Endothelial cell of umbilical vein (primary cell): ENCODE results near the gene RABEP2. TPM values are rescaled to one million over a fixed set of nuclear protein-coding genes. Genes with fewer than 3 reads are reported as not detected.
"Not testable (repeated sequence)": the region's sequence is repeated elsewhere in the genome, so short reads cannot be mapped to it uniquely, and the experiment has no call there.

Experiments
- BruUV-seq: library from RNA; stranded (reverse); fragments of 400-500 nt; replicated peaks from 2 replicates; lab custom pipeline; 2021; lab: Mats Ljungman, UMichigan
- CTCF ChIA-PET: fragments of 300-600, 350-600 bp; sonication (Branson Sonifier 250); formaldehyde crosslinking; loops from one replicate; lab custom pipeline; 2021; ENCODE audit warnings: antibody characterized with exemption, inconsistent platforms; lab: Charles Lee
- POLR2A ChIA-PET: fragments of 300-600, 350-600 bp; sonication (Branson Sonifier 250); formaldehyde crosslinking; loops from one replicate; lab custom pipeline; 2021; ENCODE audit warnings: antibody characterized with exemption, inconsistent platforms; lab: Charles Lee
- DNase-seq: peaks from one replicate; pipeline ENCODE4 v3.0.0-alpha.2; 2011; ENCODE audit warnings: low read depth, low spot score
- FAIRE-seq: peaks from 2 replicates; lab custom pipeline; 2011; peaks lifted over from hg19 to GRCh38; lab: Jason Lieb, UNC
- H2AFZ ChIP-seq: 2 replicates; pipeline ENCODE4 v1.6.0; 2012; ENCODE audit warnings: low read depth, low read length, control low read depth, inconsistent platforms
- H3K27ac ChIP-seq: 2 replicates; pipeline ENCODE4 v1.5.1; 2011; ENCODE audit warnings: low read depth, mild to moderate bottlenecking, control low read depth, low read length, moderate library complexity; ENCODE audit not compliant: insufficient read depth
- H3K27me3 ChIP-seq, 2 experiments: 2 replicates each; pipeline versions ENCODE4 v1.6.0 to v1.6.1; 2011; ENCODE audit warnings: low read length in 2 of 2, mixed read lengths in 1 of 2; ENCODE audit not compliant: control insufficient read depth in 2 of 2, insufficient read depth in 2 of 2
- H3K36me3 ChIP-seq, 2 experiments: 2 replicates in 1 of 2; 3 replicates in 1 of 2; pipeline ENCODE4 v1.5.1; 2011; ENCODE audit warnings: low read length in 2 of 2, mild to moderate bottlenecking in 1 of 2, moderate library complexity in 1 of 2; ENCODE audit not compliant: control insufficient read depth in 2 of 2, insufficient read depth in 2 of 2; ENCODE audit errors: extremely low read depth in 1 of 2
- H3K4me1 ChIP-seq: 3 replicates; pipeline ENCODE4 v1.5.1; 2011; ENCODE audit warnings: mild to moderate bottlenecking, low read length; ENCODE audit not compliant: control insufficient read depth, insufficient read depth; ENCODE audit errors: extremely low read depth
- H3K4me2 ChIP-seq: 2 replicates; pipeline ENCODE4 v1.6.1; 2011; ENCODE audit warnings: low read length, control low read depth, mixed read lengths; ENCODE audit not compliant: insufficient read depth
- H3K4me3 ChIP-seq, 3 experiments: fragments of 200-600 bp in 1 of 3; sonication (generic), shearing (Covaris generic) in 1 of 3; replicated peaks in 1 of 3; 2 replicates each; pipeline ENCODE4 v1.5.1; 2011 to 2016; ENCODE audit warnings: control low read depth in 3 of 3, low read length in 3 of 3, mild to moderate bottlenecking in 2 of 3, inconsistent platforms in 1 of 3, low read depth in 1 of 3, moderate library complexity in 1 of 3; ENCODE audit not compliant: insufficient read depth in 1 of 3
- H3K79me2 ChIP-seq: 2 replicates; pipeline ENCODE4 v1.6.0; 2012; ENCODE audit warnings: low read length, inconsistent platforms; ENCODE audit not compliant: control insufficient read depth, insufficient read depth
- H3K9ac ChIP-seq: replicated peaks from 2 replicates; pipeline ENCODE3; 2011; ENCODE audit warnings: low read length, control low read depth; ENCODE audit not compliant: insufficient read depth; ENCODE audit errors: extremely low read depth
- H3K9me1 ChIP-seq: replicated peaks from 3 replicates; pipeline ENCODE4 v1.6.0; 2011; ENCODE audit warnings: mild to moderate bottlenecking, low read length; ENCODE audit not compliant: control insufficient read depth, insufficient read depth; ENCODE audit errors: extremely low read depth
- H3K9me3 ChIP-seq: replicated peaks from 2 replicates; pipeline ENCODE4 v1.5.1; 2012; ENCODE audit warnings: low read length, inconsistent platforms; ENCODE audit not compliant: control insufficient read depth, insufficient read depth
- H4K20me1 ChIP-seq: replicated peaks from 2 replicates; pipeline ENCODE3; 2011; ENCODE audit warnings: mild to moderate bottlenecking, low read length; ENCODE audit not compliant: control insufficient read depth, insufficient read depth; ENCODE audit errors: extremely low read depth
- EZH2 ChIP-seq: IDR thresholded peaks from 2 replicates; pipeline ENCODE4 v1.6.1; 2012; ENCODE audit warnings: borderline replicate concordance, low read depth, mild to moderate bottlenecking, moderate library complexity, low read length, inconsistent platforms; ENCODE audit not compliant: severe bottlenecking
- FOS ChIP-seq: IDR thresholded peaks from 2 replicates; pipeline ENCODE4 v1.6.1; 2011; ENCODE audit warnings: mild to moderate bottlenecking, low read length, moderate library complexity, borderline replicate concordance; ENCODE audit not compliant: insufficient read depth
- GATA2 ChIP-seq: IDR thresholded peaks from 2 replicates; pipeline ENCODE4 v1.7.0; 2011; ENCODE audit warnings: low read depth, mild to moderate bottlenecking, moderate library complexity, mixed read lengths, low read length; ENCODE audit not compliant: insufficient read length, insufficient read depth
- MYC ChIP-seq: IDR thresholded peaks from one replicate; pipeline ENCODE4 v1.6.1; 2011; ENCODE audit warnings: mild to moderate bottlenecking, low read depth, low read length
- POLR2A ChIP-seq: IDR thresholded peaks from 2 replicates; pipeline ENCODE4 v1.6.1; 2012; ENCODE audit warnings: low read depth, mild to moderate bottlenecking, control low read depth, low read length
- dilution Hi-C: fragments of 300-500 bp; cut with MboI; formaldehyde crosslinking; loops from one replicate; pipeline ENCODE4 v1.15.0; 2019; ENCODE audit warnings: low sequenced_read_pairs; ENCODE audit not compliant: extremely low pct_ligation_motif_present
- intact Hi-C: fragments of 100-400 bp; cut with micrococcal nuclease; formaldehyde crosslinking; loops from one replicate; pipeline ENCODE4 v1.10.0; 2022
- polyA plus RNA-seq, 4 experiments: library from polyadenylated mRNA; depleted of rRNA in 3 of 4; stranded (reverse) in 3 of 4; unstranded in 1 of 4; fragments of >200 nt; gene quantifications; 2 replicates each; pipeline versions ENCODE4 v1.2.1 to v1.2.3, GENCODE V29; 2011 to 2012; ENCODE audit warnings: missing spikeins in 1 of 4
- total RNA-seq: library from RNA; stranded (reverse); gene quantifications from 2 replicates; pipeline ENCODE4 v1.2.3, GENCODE V29; 2021
- TF ChIP-seq, protein P1 (sequence below), 2 donors: IDR thresholded peaks; 1 replicate in 1 of 2; 2 replicates in 1 of 2; pipeline ENCODE4 v1.5.1; 2011; ENCODE audit warnings: low read length in 2 of 2, mild to moderate bottlenecking in 2 of 2, moderate library complexity in 2 of 2, control low read depth in 1 of 2, inconsistent platforms in 1 of 2, low read depth in 1 of 2; ENCODE audit not compliant: insufficient read depth in 1 of 2; ENCODE audit errors: extremely low read depth in 1 of 2

Gene RABEP2
- total and polyA plus RNA-seq, 2 donors (not counting 3 experiments of a cell fraction or from before 2014, with no cell fraction given), result 25.9 to 37.4 TPM

DNA sequence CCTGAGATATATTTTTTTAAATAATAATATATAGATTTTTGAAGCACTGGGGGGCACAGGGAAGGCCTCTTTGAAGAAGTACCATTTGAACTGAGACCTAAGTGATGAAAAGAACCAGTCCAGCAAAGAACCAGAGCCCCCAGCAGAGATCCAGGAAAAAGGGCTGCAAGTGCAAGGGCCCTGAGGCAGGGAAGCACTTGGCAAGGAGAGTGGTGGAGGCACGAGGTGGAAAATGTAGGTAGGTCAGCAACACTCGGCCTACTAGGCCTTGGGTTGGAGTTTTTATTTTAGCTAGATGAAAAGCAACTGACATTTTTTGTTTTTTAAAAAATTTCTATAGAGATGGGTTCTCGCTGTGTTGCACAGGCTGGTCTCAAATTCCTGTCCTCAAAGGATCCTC is 5.2 kb upstream of the RABEP2 start:
- no peaks in the 10 kb centered on the region for H3K36me3 ChIP-seq
- no peak overlapping the region for H2AFZ ChIP-seq
- H3K4me1 ChIP-seq, result no peaks in the 10 kb centered on the region
- no peaks in the 10 kb centered on the region for H4K20me1 ChIP-seq
- no peaks in the 10 kb centered on the region for H3K27me3 ChIP-seq
- BruUV-seq, result no TSS peak
- no peak overlapping the region for H3K4me2 ChIP-seq
- intact Hi-C loops (no loop called here), dilution Hi-C loops (no loop called here)
- TF ChIP-seq MYC (no peak), GATA2 (no peak), EZH2 (no peak), FOS (no peak)
- TF ChIP-seq, protein P1, sequence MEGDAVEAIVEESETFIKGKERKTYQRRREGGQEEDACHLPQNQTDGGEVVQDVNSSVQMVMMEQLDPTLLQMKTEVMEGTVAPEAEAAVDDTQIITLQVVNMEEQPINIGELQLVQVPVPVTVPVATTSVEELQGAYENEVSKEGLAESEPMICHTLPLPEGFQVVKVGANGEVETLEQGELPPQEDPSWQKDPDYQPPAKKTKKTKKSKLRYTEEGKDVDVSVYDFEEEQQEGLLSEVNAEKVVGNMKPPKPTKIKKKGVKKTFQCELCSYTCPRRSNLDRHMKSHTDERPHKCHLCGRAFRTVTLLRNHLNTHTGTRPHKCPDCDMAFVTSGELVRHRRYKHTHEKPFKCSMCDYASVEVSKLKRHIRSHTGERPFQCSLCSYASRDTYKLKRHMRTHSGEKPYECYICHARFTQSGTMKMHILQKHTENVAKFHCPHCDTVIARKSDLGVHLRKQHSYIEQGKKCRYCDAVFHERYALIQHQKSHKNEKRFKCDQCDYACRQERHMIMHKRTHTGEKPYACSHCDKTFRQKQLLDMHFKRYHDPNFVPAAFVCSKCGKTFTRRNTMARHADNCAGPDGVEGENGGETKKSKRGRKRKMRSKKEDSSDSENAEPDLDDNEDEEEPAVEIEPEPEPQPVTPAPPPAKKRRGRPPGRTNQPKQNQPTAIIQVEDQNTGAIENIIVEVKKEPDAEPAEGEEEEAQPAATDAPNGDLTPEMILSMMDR (IDR thresholded peaks at IDR 0.05; ENCODE audit: extremely low read depth in 1 of 2, insufficient read depth in 1 of 2, low read depth in 1 of 2, low read length in 2 of 2), result no peak
- H3K9me1 ChIP-seq, result no peaks in the 10 kb centered on the region
- H3K9me3 ChIP-seq, result no peaks in the 10 kb centered on the region
- H3K79me2 ChIP-seq, result no peaks in the 10 kb centered on the region
- FAIRE-seq (no peak), DNase-seq (no peak)
- H3K9ac ChIP-seq, result no peak overlapping the region
- ChIA-PET POLR2A (no interaction called here), CTCF (interaction anchor here (1.0 kb wide), 1 partner anchor 15 kb away, joined by 3 read pairs; no protein-coding TSS in a partner anchor)
- no peak overlapping the region for H3K4me3 ChIP-seq
- H3K27ac ChIP-seq, result no peak overlapping the region

DNA sequence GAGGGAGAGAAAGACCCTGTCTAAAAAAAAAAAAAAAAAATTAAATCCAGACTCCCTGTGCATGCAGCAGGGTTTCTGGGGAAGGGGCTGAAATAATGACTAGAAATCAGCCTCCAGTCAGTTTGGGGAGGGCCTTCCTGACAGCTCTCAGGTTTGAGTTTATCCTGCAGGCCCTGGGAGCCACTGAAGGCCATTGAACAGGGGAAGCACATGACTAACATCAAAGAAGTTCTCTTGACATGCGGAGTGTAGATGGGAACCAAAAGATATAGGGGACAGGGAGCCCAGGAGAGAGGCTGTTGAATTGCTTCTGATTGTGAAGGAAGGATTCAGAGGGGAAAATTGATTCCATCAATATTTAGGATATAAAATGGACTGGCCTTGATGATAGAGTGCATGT is 2.8 kb upstream of the RABEP2 start:
- Histone ChIP-seq H3K9ac (no peak overlapping the region), H3K4me1 (no peaks in the 10 kb centered on the region), H3K36me3 (no peaks in the 10 kb centered on the region), H3K27me3 (no peaks in the 10 kb centered on the region), H2AFZ (no peak overlapping the region), H3K9me3 (no peaks in the 10 kb centered on the region), H3K27ac (no peak overlapping the region), H3K4me2 (no peak overlapping the region), H3K9me1 (no peaks in the 10 kb centered on the region), H4K20me1 (no peaks in the 10 kb centered on the region), H3K4me3 (no peak overlapping the region), H3K79me2 (no peaks in the 10 kb centered on the region)
- TF ChIP-seq EZH2 (no peak), POLR2A (no peak), MYC (no peak), FOS (no peak)
- intact Hi-C loops, result no loop called here
- ChIA-PET CTCF (interaction anchor here (1.1 to 4.1 kb wide), 2 partner anchors 9 to 17 kb away, joined by 3 to 27 read pairs; no protein-coding TSS in a partner anchor), POLR2A (no interaction called here)
- BruUV-seq, result no TSS peak
- no peak for DNase-seq
- FAIRE-seq, result no peak
- dilution Hi-C loops, result no loop called here

DNA sequence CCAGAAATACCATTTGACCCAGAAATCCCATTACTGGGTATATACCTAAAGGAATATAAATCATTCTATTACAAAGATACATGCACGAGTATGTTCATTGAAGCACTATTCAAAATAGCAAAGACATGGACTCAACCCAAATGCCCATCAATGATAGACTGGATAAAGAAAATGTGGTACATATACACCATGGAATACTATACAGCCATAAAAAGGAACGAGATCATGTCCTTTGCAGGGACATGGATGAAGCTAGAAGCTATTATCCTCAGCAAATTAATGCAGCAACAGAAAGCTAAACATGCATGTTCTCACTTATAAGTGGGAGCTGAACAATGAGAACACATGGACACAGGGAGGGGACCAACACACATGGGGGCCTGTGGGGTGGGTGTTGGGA is 1.2 kb upstream of the RABEP2 start:
- H3K27me3 ChIP-seq, dilution Hi-C loops, H3K9me1 ChIP-seq, H3K27ac ChIP-seq, H3K4me1 ChIP-seq, H3K4me2 ChIP-seq, H3K9me3 ChIP-seq, H3K36me3 ChIP-seq, H3K9ac ChIP-seq, H4K20me1 ChIP-seq, intact Hi-C loops, FAIRE-seq, POLR2A ChIA-PET, H3K4me3 ChIP-seq, H3K79me2 ChIP-seq, BruUV-seq, DNase-seq, H2AFZ ChIP-seq: not testable (repeated sequence)
- CTCF ChIA-PET, result interaction anchor here (1.1 to 4.1 kb wide), 2 partner anchors 10 to 18 kb away, joined by 3 to 27 read pairs; no protein-coding TSS in a partner anchor
